Mononuclear cell (primary cell): ENCODE results near the gene FAT2. TPM values are rescaled to one million over a fixed set of nuclear protein-coding genes. Genes with fewer than 3 reads are reported as not detected.

Experiments used
- H3K27me3 ChIP-seq: 2 replicates; pipeline ENCODE4 v1.6.0; 2011; ENCODE audit warnings: low read length, control low read depth; ENCODE audit not compliant: insufficient read depth
- H3K4me1 ChIP-seq: 2 replicates; pipeline ENCODE4 v1.5.1; 2011; ENCODE audit warnings: mild to moderate bottlenecking, low read length, control low read depth; ENCODE audit not compliant: insufficient read depth
- H3K4me3 ChIP-seq: 2 replicates; pipeline ENCODE4 v1.5.1; 2011; ENCODE audit warnings: mild to moderate bottlenecking, low read length, moderate library complexity
- H3K9me3 ChIP-seq: 2 replicates; pipeline ENCODE4 v1.5.1; 2011; ENCODE audit warnings: low read depth, mild to moderate bottlenecking, control low read depth, low read length
- total RNA-seq: library from RNA; depleted of rRNA; stranded (reverse); fragments of >200 nt; gene quantifications from one replicate; pipeline ENCODE4 v1.2.3, GENCODE V29; 2012

FAT2 gene
- total RNA-seq, 1 donor: not detected

DNA sequence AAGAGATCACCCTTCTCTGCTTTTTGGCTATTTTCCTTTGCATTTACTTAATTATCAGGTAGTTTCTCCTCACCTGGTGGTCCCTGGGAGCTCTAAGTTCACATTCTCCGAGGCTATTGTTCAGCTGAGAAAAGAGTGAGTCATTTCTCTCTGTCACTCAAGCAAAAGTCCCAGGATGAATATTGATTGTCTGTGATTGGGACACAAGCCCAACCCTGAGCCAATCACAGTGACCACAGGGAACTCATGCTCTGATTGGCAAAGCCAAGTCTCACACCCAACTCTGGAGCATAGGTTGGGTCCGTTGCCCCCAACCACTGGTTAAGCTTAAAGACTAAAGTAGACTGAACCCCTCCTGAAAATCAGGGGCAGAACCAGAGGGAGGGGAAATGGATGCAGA is 27.8 kb upstream of the FAT2 start:
- Histone ChIP-seq H3K4me3 (no peak overlapping the region), H3K4me1 (peaks cover 10% of the 10 kb centered on the region), H3K9me3 (no peaks in the 10 kb centered on the region), H3K27me3 (no peaks in the 10 kb centered on the region)

DNA sequence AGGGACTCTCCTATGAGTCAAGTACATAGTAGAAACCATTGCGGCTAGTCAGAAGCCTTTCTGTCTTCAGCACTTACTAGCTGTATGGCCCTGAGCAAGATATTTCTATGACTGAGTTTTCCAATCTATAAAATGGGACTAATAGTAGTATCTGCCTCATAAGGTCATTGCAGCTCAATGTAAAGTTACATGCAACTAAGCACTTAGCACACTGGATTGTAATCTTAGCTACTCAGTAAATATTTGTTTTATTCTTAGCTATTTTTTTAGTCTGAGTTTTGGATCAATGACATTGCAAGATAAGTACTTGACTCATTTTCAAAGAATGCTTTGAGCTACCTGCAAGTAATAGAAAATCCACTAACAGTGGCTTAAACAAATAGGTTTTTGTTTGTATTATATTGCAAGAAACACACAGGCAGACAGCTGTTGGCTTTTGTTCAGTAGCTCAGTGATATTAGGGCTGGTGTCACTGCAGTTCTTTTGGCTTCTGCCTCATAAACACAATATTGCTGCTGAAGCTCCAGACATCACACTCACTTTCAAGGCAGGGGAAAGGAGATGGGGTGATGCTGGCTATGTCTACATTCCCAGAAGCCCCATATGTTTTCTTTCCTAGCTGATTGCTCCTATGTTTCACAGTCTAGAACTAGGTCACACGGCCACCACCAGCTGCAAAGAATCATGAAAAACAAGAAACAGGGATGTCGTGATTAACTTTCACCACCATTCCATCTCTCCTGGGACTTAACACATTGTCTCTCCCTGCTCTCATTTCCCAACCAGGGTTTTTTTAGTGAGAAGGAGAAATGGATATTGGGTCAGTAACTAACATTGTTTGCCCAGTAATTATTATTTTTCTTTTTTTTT is 26.9 kb upstream of the FAT2 start:
- no peak overlapping the region for H3K4me3 ChIP-seq
- no peaks in the 10 kb centered on the region for H3K9me3 ChIP-seq
- peaks cover 14% of the 10 kb centered on the region for H3K4me1 ChIP-seq
- no peaks in the 10 kb centered on the region for H3K27me3 ChIP-seq

DNA sequence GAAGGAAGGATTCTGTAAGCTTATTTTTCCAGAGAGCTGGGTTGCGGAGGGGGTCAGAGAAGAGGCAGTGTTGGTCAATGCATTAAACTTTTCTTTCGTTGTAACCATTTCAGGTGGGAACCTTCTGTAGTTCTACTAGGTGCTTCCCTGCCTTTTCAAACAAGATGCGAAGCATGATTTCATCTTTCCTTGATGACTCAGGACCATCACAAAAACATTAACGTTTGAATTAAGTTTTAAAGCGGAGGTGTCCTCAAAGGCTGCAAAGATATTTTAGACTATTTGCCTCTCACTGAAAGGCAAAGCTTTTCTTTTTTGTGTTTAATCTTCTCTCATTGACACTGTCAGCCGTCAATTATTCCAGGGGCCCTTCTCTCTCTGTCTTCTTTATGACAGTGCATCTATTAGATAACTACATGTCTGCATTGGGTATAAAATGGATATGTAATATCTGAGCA is 26.3 kb upstream of the FAT2 start:
- no peaks in the 10 kb centered on the region for H3K27me3 ChIP-seq
- H3K4me3 ChIP-seq: no peak overlapping the region
- peaks cover 17% of the 10 kb centered on the region for H3K4me1 ChIP-seq
- H3K9me3 ChIP-seq: no peaks in the 10 kb centered on the region

GRCh38 chr5:151615431-151615830 is 24.3 kb upstream of the FAT2 start:
- Histone ChIP-seq H3K9me3 (no peaks in the 10 kb centered on the region), H3K27me3 (no peaks in the 10 kb centered on the region), H3K4me3 (no peak overlapping the region)

GRCh38 chr5:151614565-151614964 is 23.4 kb upstream of the FAT2 start:
- Histone ChIP-seq H3K9me3 (no peaks in the 10 kb centered on the region), H3K4me3 (no peak overlapping the region), H3K4me1 (peaks cover 17% of the 10 kb centered on the region), H3K27me3 (no peaks in the 10 kb centered on the region)

More at GRCh38 chr5:151615431-151615830, 24.3 kb upstream of the FAT2 start:
- peaks cover 17% of the 10 kb centered on the region for H3K4me1 ChIP-seq

DNA sequence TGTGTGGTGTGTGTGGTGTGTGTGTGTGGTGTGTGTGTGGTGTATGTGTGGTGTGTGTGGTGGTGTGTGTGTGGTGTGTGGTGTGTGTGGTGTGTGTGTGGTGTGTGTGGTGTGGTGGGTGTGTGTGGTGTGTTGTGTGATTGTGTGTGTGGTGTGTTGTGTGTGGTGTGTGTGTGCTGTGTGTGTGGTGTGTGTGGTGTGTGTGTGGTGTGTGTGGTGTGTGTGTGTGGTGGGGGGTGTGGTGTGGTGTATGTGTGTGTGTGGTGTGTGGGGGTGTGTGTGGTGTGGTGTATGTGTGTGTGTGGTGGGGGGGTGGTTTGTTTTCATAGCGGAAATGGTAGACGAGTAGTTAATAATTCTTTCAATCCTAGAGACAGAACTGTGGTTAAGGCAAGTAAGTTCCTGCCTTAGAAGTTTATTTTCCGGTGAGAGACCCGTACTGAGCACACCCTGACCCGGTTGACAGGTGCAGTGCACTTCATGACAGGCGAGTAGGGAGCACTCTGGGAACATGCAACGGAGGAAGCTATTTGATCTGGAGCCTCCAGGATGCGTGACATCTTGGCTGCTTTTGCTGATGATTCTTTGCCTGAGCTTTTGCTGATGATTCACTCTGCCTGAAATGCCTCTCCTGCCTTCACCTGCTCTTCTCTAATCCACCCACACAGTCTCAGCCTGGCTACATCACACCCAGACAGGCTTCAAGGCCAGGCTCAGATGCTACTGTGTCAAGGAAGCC is 21.7 kb upstream of the FAT2 start:
- Histone ChIP-seq H3K4me1 (peaks cover 17% of the 10 kb centered on the region), H3K27me3 (no peaks in the 10 kb centered on the region), H3K4me3 (no peak overlapping the region), H3K9me3 (no peaks in the 10 kb centered on the region)

DNA sequence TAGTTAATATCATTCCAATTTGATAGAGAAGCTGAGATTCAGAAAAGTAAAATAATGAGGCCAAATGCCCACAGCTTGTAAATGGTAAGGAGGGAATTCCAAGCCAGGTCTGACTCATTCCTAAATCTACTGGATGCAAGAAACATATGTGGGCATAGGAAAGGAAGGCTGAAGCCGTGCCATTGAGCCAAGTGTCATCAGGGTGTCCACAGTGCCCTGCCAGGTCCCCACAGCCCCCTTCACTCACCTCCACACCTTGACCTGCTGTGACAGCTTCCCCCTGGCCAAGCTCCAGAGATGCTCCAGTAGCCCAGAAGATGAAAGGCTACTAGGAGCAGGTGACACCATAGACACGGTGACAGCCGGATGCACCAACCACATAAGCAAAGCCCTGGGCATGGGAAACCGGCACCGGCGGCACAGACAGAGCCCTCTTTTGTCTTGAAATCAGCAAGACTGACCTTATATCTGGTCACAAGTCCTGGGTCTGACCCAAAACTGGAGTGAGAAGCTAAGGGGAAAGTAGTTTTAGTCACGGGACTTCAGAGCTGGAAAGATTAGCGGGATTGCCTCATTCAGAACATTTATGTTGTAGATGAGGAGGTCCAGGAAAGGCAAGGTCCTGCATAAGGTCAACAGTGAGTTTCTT is 20.1 kb upstream of the FAT2 start:
- Histone ChIP-seq H3K9me3 (no peaks in the 10 kb centered on the region), H3K27me3 (no peaks in the 10 kb centered on the region), H3K4me3 (no peak overlapping the region), H3K4me1 (peaks cover 17% of the 10 kb centered on the region)

DNA sequence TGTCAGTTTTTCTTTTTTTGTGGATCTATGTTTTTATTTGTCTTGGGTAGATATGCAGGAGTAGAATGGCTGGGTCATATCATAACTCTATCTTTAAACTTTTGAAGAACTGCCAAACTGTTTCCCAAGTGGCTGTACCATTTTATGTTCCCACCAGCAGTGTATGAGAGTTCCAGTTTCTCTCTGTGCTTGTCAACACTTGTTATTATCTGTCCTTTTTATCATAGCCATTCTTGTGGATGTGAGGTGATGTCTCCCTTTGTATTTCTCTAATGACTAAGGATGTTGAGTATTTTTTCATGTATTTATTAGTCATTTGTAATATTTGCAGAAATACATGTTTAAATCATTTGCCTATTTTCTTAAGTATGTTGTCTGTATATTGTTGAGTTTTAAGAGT is 17.4 kb upstream of the FAT2 start:
- no peaks in the 10 kb centered on the region for H3K27me3 ChIP-seq
- no peaks in the 10 kb centered on the region for H3K9me3 ChIP-seq
- H3K4me3 ChIP-seq: no peak overlapping the region
- H3K4me1 ChIP-seq: peaks cover 6% of the 10 kb centered on the region

GRCh38 chr5:151607304-151607703 is 16.2 kb upstream of the FAT2 start:
- Histone ChIP-seq H3K4me1 (no peaks in the 10 kb centered on the region), H3K4me3 (no peak overlapping the region), H3K9me3 (no peaks in the 10 kb centered on the region), H3K27me3 (no peaks in the 10 kb centered on the region)

GRCh38 chr5:151605559-151605958 is 14.4 kb upstream of the FAT2 start:
- Histone ChIP-seq H3K27me3 (no peaks in the 10 kb centered on the region), H3K4me3 (no peak overlapping the region), H3K4me1 (no peaks in the 10 kb centered on the region), H3K9me3 (no peaks in the 10 kb centered on the region)

GRCh38 chr5:151602806-151603205 is 11.7 kb upstream of the FAT2 start:
- H3K9me3 ChIP-seq: no peaks in the 10 kb centered on the region
- no peak overlapping the region for H3K4me3 ChIP-seq
- no peaks in the 10 kb centered on the region for H3K27me3 ChIP-seq
- peaks cover 3% of the 10 kb centered on the region for H3K4me1 ChIP-seq

DNA sequence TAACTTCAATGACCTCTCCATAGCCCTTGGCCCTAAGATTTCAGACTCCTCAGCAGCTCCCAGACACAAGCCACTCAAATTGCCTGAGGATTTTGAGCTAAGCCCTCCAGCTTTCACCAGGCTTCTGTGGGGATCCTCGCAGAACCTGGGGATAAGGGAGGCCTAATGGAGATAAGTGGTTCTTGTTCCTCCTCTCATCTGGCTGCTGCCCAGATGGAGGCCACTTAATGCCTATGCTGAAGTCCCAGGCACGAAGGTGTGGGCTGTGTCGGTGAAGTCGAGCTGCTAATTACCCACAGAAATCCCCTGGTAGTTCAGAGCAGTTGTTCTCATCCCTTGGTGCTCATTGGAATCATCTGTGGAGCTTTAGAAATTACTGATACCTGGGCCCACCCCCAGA is 10.3 kb upstream of the FAT2 start:
- no peaks in the 10 kb centered on the region for H3K9me3 ChIP-seq
- no peaks in the 10 kb centered on the region for H3K27me3 ChIP-seq
- no peak overlapping the region for H3K4me3 ChIP-seq
- H3K4me1 ChIP-seq: peaks cover 4% of the 10 kb centered on the region

- no peak overlapping the region for H3K4me3 ChIP-seq
- peaks cover 4% of the 10 kb centered on the region for H3K4me1 ChIP-seq
- H3K9me3 ChIP-seq: no peaks in the 10 kb centered on the region
- H3K27me3 ChIP-seq: no peaks in the 10 kb centered on the region
Measured at GRCh38 chr5:151600069-151600665, 9.0 kb upstream of the FAT2 start.

DNA sequence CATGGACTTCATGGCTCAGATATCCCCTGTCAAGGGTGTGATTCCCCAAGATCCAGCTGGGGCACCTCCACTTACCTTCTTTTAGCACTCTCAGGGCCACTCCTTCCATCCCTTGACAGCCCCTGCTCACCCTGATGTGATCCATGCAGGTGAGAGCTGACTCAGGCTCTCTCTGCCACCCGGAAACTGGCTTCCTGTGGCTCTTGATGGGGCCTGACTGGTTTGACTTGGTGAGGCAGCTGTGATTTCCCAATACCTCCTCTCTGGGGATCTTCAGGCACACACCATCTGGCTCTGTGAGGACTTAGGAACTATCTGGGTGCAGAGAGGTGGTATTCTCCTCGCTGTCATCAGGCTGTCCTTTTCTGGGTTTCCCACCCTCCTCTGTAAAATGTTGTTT is 7.9 kb upstream of the FAT2 start:
- H3K4me3 ChIP-seq: no peak overlapping the region
- H3K4me1 ChIP-seq: peaks cover 4% of the 10 kb centered on the region
- H3K27me3 ChIP-seq: no peaks in the 10 kb centered on the region
- H3K9me3 ChIP-seq: no peaks in the 10 kb centered on the region

DNA sequence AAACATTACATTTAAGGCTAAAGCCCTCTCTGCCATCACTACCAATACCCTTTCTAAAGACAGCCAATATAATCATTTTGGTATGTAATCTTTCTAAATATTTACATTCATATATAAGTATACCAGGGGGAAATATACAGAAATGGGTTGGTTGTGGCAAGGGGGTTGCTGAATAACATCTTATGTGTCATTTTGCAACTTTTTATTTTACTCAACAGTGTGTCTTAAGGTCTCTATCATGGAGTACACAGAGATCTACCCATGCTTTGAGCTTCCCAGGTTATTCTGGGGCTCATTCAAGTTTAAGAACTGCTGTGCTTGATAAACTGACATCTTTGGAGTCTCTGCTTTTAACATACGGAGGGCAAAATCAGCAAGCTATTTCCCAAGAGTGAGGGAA is 7.4 kb upstream of the FAT2 start:
- H3K9me3 ChIP-seq: no peaks in the 10 kb centered on the region
- peaks cover 4% of the 10 kb centered on the region for H3K4me1 ChIP-seq
- no peaks in the 10 kb centered on the region for H3K27me3 ChIP-seq
- no peak overlapping the region for H3K4me3 ChIP-seq
